Right lobe of liver (tissue), 6 donors: ENCODE measurements around the gene DOCK10. TPM values are rescaled to one million over a fixed set of nuclear protein-coding genes. Genes with fewer than 3 reads are reported as not detected.
"Not testable (repeated sequence)": the region's sequence is repeated elsewhere in the genome, so short reads cannot be mapped to it uniquely, and the experiment has no call there.

Experiments used
- ATAC-seq, 4 donors: fragments of 200-7000 bp; cut with Tn5 transposase; one replicate each; pipeline ENCODE4 v1.9.1; 2020; ENCODE audit warnings: mild to moderate bottlenecking in 4 of 4, moderate library complexity in 4 of 4
- DNase-seq, 3 donors: peaks; one replicate each; pipeline ENCODE4 v3.0.0-alpha.2; 2020
- H3K27ac ChIP-seq, 3 donors: fragments of 200-600 bp; one replicate each; pipeline ENCODE4 v1.8.0; 2022
- H3K27me3 ChIP-seq, 2 donors: fragments of 200-600 bp; one replicate each; pipeline ENCODE4 v1.8.0; 2022
- H3K36me3 ChIP-seq, 4 donors: fragments of 200-600 bp; sonication (generic) in 1 of 4; one replicate each; pipeline versions ENCODE4 v1.5.1 to v1.8.0; 2017 to 2022; ENCODE audit warnings: control low read depth in 1 of 4
- H3K4me1 ChIP-seq, 4 donors: fragments of 200-600 bp; sonication (generic) in 1 of 4; one replicate each; pipeline versions ENCODE4 v1.5.1 to v1.8.0; 2017 to 2022; ENCODE audit warnings: control low read depth in 1 of 4
- H3K4me3 ChIP-seq, 3 donors: fragments of 200-600 bp; one replicate each; pipeline ENCODE4 v1.8.0; 2022
- H3K9me3 ChIP-seq, 4 donors: fragments of 200-600 bp; sonication (generic) in 1 of 4; one replicate each; pipeline versions ENCODE4 v1.5.1 to v1.8.0; 2017 to 2022; ENCODE audit warnings: control low read depth in 1 of 4
- CTCF ChIP-seq, 4 donors: fragments of 200-600 bp in 3 of 4; fragments of 450-650 bp in 1 of 4; IDR thresholded peaks; one replicate each; pipeline versions ENCODE4 v1.5.1 to v1.8.0; 2016 to 2022; ENCODE audit warnings: antibody characterized with exemption in 4 of 4, mild to moderate bottlenecking in 2 of 4
- POLR2A ChIP-seq: fragments of 450-650 bp; IDR thresholded peaks from one replicate; pipeline ENCODE4 v1.6.1; 2017; ENCODE audit warnings: antibody characterized with exemption, mild to moderate bottlenecking
- WGBS: methylation state at CpG from one replicate; pipeline ENCODE4 v1.1.6; 2018; ENCODE audit warnings: low coverage, low lambda C conversion rate; ENCODE audit not compliant: insufficient coverage; ENCODE audit errors: missing lambda C conversion rate; 5-methylcytosine and 5-hydroxymethylcytosine counted together
- intact Hi-C, 2 donors: fragments of 100-400 bp; cut with DNase I; formaldehyde crosslinking; loops; one replicate each; pipeline versions ENCODE4 v1.11.2 to v1.14.1; 2022
- total RNA-seq, 6 experiments: library from RNA; depleted of rRNA in 2 of 6; stranded (reverse); fragments of >200 nt in 2 of 6; fragmentation: NEBNext Ultra II Directional in 3 of 6; extraction: Animal tissue kit (Norgen Biotek cat#: 25700) in 3 of 6; gene quantifications; one replicate each; pipeline versions ENCODE4 v1.1.0 to v1.2.4, GENCODE V29; 2016 to 2023
- donor health status: DM: no; HTN: yes; CAD: no.
- donor health status: DM: no; HTN: no; CAD: no.
- donor health status: DM: no; HTN: no; CAD: no.
- donor health status: DM: no; HTN: yes; CAD: no.
- donor health status: DM: no; HTN: yes; CAD: no.

DOCK10 gene
- total RNA-seq, 6 experiments from 2014 or later, result 5.1 to 10.2 (median 7.1) TPM

DNA sequence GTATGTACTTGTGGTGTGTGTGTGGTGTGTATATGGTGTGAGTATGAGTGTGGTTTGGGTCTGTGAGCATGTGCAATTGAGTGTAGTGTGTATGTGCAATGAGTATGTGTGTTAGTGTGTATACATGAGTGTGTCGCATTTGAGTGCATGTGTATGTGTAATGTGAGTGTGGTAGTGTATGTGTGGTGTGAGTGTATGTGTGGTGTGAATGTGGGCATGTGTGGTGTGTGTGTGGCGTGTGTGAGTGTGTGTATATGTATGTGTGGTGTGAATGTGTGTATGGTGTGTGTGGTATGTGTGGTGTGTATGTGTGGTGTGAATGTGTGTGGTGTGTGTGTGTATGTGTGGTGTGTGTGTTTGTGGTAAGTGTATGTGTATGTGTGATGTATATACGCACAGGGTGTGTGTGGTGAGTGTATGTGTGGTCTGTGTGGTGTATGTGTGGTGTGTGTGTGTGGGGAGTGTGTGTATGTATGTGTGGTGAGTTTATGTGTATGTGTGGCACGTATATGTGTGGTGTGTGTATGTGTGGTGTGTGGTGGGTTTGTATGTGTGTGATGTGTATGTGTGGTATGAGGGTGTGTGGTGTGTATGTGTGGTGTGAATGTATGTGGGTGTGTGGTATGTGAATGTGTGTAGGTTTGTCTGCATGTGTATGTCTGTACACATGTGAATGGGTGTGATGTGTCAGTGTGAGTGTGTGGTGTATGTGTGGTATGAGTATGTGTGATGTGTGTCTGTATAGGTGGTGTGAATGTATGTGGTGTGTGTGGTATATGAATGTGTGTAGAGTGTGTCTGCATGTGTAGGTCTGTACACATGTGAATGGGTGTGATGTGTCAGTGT is 123.4 kb downstream of the DOCK10 start:
- WGBS, result 88% methylated on average over 4 of the region's 4 CpGs
- Histone ChIP-seq H3K27ac (no peak overlapping the region), H3K27me3 (no peaks in the 10 kb centered on the region), H3K4me3 (no peak overlapping the region), H3K36me3 (no peaks in the 10 kb centered on the region), H3K4me1 (no peaks in the 10 kb centered on the region), H3K9me3 (no peaks in the 10 kb centered on the region)
- intact Hi-C loops, result no loop called here
- no peak for ATAC-seq
- TF ChIP-seq CTCF (IDR thresholded peaks at IDR 0.05), result no peak
- no peak for DNase-seq

GRCh38 chr2:224917246-224917645 is 125.0 kb downstream of the DOCK10 start:
- H3K27me3 ChIP-seq, intact Hi-C loops, H3K36me3 ChIP-seq, H3K9me3 ChIP-seq, ATAC-seq, H3K4me3 ChIP-seq, DNase-seq, H3K4me1 ChIP-seq, H3K27ac ChIP-seq: not testable (repeated sequence)
- WGBS, result 88% methylated on average over 5 of the region's 5 CpGs

- WGBS, result 88% methylated on average over 1 of the region's 1 CpG
- no peaks in the 10 kb centered on the region for H3K36me3 ChIP-seq
- no peak for TF ChIP-seq POLR2A
- TF ChIP-seq CTCF (IDR thresholded peaks at IDR 0.05), result no peak
- ATAC-seq (no peak), DNase-seq (no peak)
- H3K4me1 ChIP-seq, result peaks cover 0 to 7% (median 0%) of the 10 kb centered on the region in 4 donors
- H3K27me3 ChIP-seq, result no peaks in the 10 kb centered on the region
- no peaks in the 10 kb centered on the region for H3K9me3 ChIP-seq
- H3K4me3 ChIP-seq, result no peak overlapping the region
- no peak overlapping the region for H3K27ac ChIP-seq
- intact Hi-C loops, result no loop called here
These were observed 127.1 kb downstream of the DOCK10 start for GRCh38 chr2:224915136-224915535.

- H3K4me3 ChIP-seq, result peak overlapping the region in 1 of 3 donors; percentile 20
- no peaks in the 10 kb centered on the region for H3K27me3 ChIP-seq
- 11% methylated on average over 1 of the region's 1 CpG for WGBS
- H3K36me3 ChIP-seq, result no peaks in the 10 kb centered on the region
- intact Hi-C loops, result no loop called here
- TF ChIP-seq POLR2A (no peak), CTCF (IDR thresholded peaks at IDR 0.05) (no peak)
- DNase-seq (no peak), ATAC-seq (peak; percentile 58 to 84 (median 63))
- H3K9me3 ChIP-seq, result no peaks in the 10 kb centered on the region
- peak overlapping the region in 1 of 3 donors; percentile 74 for H3K27ac ChIP-seq
- peaks cover 0 to 8% (median 0%) of the 10 kb centered on the region in 4 donors for H3K4me1 ChIP-seq
These were observed 131.7 kb downstream of the DOCK10 start for GRCh38 chr2:224910574-224910925.

DNA sequence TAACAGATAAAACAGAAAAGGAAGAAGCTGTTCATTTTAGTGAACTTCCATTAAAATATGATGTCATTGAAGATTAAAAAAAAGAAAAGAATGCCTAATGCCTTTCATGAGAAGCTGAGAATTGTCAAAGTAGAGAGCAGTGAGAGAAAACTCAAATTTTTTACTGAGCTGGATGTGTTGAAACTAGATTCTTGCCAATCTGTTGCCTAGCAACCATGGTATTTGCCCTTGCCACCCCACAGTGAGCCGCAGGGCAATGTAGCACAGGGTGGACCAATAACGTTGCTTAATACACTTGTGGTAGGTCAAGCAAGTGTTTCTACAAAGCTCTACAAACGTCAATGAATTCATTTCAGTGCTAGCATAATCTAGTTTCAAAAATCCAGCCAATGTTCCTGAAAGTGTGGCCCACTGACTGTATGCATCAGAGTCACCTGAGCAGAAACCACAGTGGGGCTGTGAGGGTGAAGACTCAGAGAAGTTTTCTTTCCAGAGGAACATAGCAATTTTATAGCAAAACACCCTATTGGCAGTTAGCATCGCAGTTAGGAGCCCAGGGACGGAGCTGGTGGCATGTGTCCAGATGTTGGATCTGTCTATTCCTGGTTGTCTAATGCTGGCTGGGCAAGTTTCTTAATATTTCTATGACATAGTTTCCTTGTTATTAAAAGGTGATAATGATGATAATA is 132.2 kb downstream of the DOCK10 start:
- TF ChIP-seq POLR2A (no peak), CTCF (IDR thresholded peaks at IDR 0.05) (no peak)
- ATAC-seq, result peak; percentile 68 to 98 (median 96)
- Histone ChIP-seq H3K27ac (peak overlapping the region in 1 of 3 donors; percentile 74), H3K27me3 (no peaks in the 10 kb centered on the region), H3K9me3 (no peaks in the 10 kb centered on the region), H3K36me3 (no peaks in the 10 kb centered on the region), H3K4me1 (peaks cover 0 to 8% (median 0%) of the 10 kb centered on the region in 4 donors), H3K4me3 (peak overlapping the region in 1 of 3 donors; percentile 20)
- 8% methylated on average over 5 of the region's 5 CpGs for WGBS
- intact Hi-C loops, result no loop called here
- peak; percentile 56 to 78 (median 75) for DNase-seq
